MCF 10A (cell line): ENCODE measurements around the gene PPP1R15A. TPM values are rescaled to one million over a fixed set of nuclear protein-coding genes. Genes with fewer than 3 reads are reported as not detected.
A peak's percentile ranks its signal among the peaks of the same experiment; 100 is the strongest.
"Not testable (repeated sequence)": the region's sequence is repeated elsewhere in the genome, so short reads cannot be mapped to it uniquely, and the experiment has no call there.

Experiments
- BruUV-seq: library from RNA; stranded (reverse); fragments of 400-500 nt; replicated peaks from 2 replicates; lab custom pipeline; 2021; lab: Mats Ljungman, UMichigan
- CTCF ChIA-PET: fragments of 300-600 bp; sonication (Branson Sonifier 250); formaldehyde crosslinking; extraction: SDS; loops from one replicate; lab custom pipeline; 2021; ENCODE audit warnings: antibody characterized with exemption, inconsistent platforms; lab: Yijun Ruan, JAX
- POLR2A ChIA-PET: fragments of 300-600, 350-650 bp; sonication (Branson Sonifier 250); formaldehyde crosslinking; extraction: SDS; loops from one replicate; lab custom pipeline; 2020; ENCODE audit warnings: antibody characterized with exemption, inconsistent platforms; lab: Yijun Ruan, JAX
- DNase-seq: peaks from one replicate; pipeline ENCODE4 v3.0.0-alpha.2; 2018; ENCODE audit not compliant: unreplicated experiment
- H3K27ac Mint-ChIP-seq: one replicate; pipeline ENCODE4 v1.8.0; 2022; ENCODE audit warnings: mild to moderate bottlenecking, low read depth, mixed read lengths; ENCODE audit not compliant: unreplicated experiment
- H3K27me3 Mint-ChIP-seq: one replicate; pipeline ENCODE4 v1.8.0; 2022; ENCODE audit warnings: mixed read lengths; ENCODE audit not compliant: insufficient read depth, unreplicated experiment
- H3K36me3 Mint-ChIP-seq: one replicate; pipeline ENCODE4 v1.8.0; 2022; ENCODE audit warnings: mild to moderate bottlenecking, moderate library complexity, mixed read lengths; ENCODE audit not compliant: insufficient read depth, unreplicated experiment
- H3K4me1 Mint-ChIP-seq: one replicate; pipeline ENCODE4 v1.8.0; 2022; ENCODE audit warnings: mixed read lengths; ENCODE audit not compliant: insufficient read depth, unreplicated experiment
- H3K4me3 Mint-ChIP-seq: one replicate; pipeline ENCODE4 v1.8.0; 2022; ENCODE audit warnings: mild to moderate bottlenecking, moderate library complexity, mixed read lengths; ENCODE audit not compliant: unreplicated experiment
- H3K9me3 Mint-ChIP-seq: one replicate; pipeline ENCODE4 v1.8.0; 2022; ENCODE audit warnings: mixed read lengths; ENCODE audit not compliant: unreplicated experiment
- intact Hi-C: fragments of 100-400 bp; cut with micrococcal nuclease; formaldehyde crosslinking; loops from 2 replicates; pipeline ENCODE4 v1.14.1; 2022
- total RNA-seq: library from RNA; stranded (reverse); gene quantifications from 2 replicates; pipeline ENCODE4 v1.2.3, GENCODE V29; 2022
- TF ChIP-seq, protein P1 (sequence below): fragments of 200-600 bp; IDR thresholded peaks from one replicate; pipeline ENCODE4 v1.8.0; 2022; ENCODE audit warnings: antibody characterized with exemption, mild to moderate bottlenecking; ENCODE audit not compliant: unreplicated experiment

Gene PPP1R15A
- total RNA-seq, 1 experiment from 2014 or later = 207 TPM

DNA sequence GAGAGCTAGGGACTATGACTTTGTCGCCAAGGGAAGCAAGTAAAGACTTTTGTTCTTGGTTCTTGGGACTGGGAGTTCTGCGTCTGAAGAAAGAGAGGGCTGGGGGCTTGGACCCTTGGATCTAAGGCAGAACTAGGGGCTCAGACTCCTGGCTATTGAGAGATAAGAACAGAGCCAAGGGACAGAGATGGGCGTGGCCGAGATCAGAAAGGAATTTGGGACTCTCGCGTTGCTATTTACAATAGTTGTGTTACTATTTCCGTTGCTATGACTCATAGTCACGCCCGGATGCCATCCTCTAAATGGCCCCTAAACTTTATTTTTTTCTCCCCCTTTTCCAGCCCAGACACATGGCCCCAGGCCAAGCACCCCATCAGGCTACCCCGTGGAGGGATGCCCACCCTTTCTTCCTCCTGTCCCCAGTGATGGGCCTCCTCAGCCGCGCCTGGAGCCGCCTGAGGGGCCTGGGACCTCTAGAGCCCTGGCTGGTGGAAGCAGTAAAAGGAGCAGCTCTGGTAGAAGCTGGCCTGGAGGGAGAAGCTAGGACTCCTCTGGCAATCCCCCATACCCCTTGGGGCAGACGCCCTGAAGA, 759 bp downstream of the PPP1R15A start:
- POLR2A ChIA-PET = interaction anchor here (0.6 to 5.4 kb wide), 24 partner anchors 8 to 1742 kb away, joined by 3 to 54 read pairs (median 6); partner anchors contain the start of genes BAX, BCAT2, FTL and GYS1
- TF ChIP-seq, protein P1, sequence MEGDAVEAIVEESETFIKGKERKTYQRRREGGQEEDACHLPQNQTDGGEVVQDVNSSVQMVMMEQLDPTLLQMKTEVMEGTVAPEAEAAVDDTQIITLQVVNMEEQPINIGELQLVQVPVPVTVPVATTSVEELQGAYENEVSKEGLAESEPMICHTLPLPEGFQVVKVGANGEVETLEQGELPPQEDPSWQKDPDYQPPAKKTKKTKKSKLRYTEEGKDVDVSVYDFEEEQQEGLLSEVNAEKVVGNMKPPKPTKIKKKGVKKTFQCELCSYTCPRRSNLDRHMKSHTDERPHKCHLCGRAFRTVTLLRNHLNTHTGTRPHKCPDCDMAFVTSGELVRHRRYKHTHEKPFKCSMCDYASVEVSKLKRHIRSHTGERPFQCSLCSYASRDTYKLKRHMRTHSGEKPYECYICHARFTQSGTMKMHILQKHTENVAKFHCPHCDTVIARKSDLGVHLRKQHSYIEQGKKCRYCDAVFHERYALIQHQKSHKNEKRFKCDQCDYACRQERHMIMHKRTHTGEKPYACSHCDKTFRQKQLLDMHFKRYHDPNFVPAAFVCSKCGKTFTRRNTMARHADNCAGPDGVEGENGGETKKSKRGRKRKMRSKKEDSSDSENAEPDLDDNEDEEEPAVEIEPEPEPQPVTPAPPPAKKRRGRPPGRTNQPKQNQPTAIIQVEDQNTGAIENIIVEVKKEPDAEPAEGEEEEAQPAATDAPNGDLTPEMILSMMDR = no peak
- Mint-ChIP-seq H3K9me3 (no peaks in the 10 kb centered on the region), H3K27ac (peak overlapping the region; percentile 100), H3K27me3 (no peaks in the 10 kb centered on the region), H3K4me1 (peaks cover 36% of the 10 kb centered on the region), H3K36me3 (peaks cover 62% of the 10 kb centered on the region), H3K4me3 (peak overlapping the region; percentile 98)
- intact Hi-C loops = no loop called here
- CTCF ChIA-PET = interaction anchor here (0.6 to 1.2 kb wide), 3 partner anchors 28 to 241 kb away, joined by 3 to 4 read pairs (median 4); no protein-coding TSS in a partner anchor
- DNase-seq = peak; percentile 95
- BruUV-seq = TSS peak; percentile 66

DNA sequence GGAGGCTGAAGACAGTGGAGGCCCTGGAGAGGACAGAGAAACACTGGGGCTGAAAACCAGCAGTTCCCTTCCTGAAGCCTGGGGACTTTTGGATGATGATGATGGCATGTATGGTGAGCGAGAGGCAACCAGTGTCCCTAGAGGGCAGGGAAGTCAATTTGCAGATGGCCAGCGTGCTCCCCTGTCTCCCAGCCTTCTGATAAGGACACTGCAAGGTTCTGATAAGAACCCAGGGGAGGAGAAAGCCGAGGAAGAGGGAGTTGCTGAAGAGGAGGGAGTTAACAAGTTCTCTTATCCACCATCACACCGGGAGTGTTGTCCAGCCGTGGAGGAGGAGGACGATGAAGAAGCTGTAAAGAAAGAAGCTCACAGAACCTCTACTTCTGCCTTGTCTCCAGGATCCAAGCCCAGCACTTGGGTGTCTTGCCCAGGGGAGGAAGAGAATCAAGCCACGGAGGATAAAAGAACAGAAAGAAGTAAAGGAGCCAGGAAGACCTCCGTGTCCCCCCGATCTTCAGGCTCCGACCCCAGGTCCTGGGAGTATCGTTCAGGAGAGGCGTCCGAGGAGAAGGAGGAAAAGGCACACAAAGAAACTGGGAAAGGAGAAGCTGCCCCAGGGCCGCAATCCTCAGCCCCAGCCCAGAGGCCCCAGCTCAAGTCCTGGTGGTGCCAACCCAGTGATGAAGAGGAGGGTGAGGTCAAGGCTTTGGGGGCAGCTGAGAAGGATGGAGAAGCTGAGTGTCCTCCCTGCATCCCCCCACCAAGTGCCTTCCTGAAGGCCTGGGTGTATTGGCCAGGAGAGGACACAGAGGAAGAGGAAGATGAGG, 1.5 kb downstream of the PPP1R15A start:
- peaks cover 29% of the 10 kb centered on the region for H3K4me1 Mint-ChIP-seq
- H3K4me3 Mint-ChIP-seq = peak overlapping the region; percentile 98
- CTCF ChIA-PET = interaction anchor here (0.6 to 0.8 kb wide), 3 partner anchors 9 to 242 kb away, joined by 3 read pairs; no protein-coding TSS in a partner anchor
- peaks cover 69% of the 10 kb centered on the region for H3K36me3 Mint-ChIP-seq
- intact Hi-C loops = loop anchor here (2.0 kb wide), 1 partner anchor 91 kb away; the partner anchor contains the start of gene FTL
- DNase-seq = no peak
- H3K27ac Mint-ChIP-seq = peak overlapping the region; percentile 100
- TF ChIP-seq, protein P1 = no peak
- POLR2A ChIA-PET = interaction anchor here (0.6 to 5.4 kb wide), 11 partner anchors 15 to 330 kb away, joined by 3 to 54 read pairs (median 4); partner anchors contain the start of genes BAX, BCAT2, FTL and GYS1
- no peaks in the 10 kb centered on the region for H3K9me3 Mint-ChIP-seq
- BruUV-seq = no TSS peak
- H3K27me3 Mint-ChIP-seq = no peaks in the 10 kb centered on the region

DNA sequence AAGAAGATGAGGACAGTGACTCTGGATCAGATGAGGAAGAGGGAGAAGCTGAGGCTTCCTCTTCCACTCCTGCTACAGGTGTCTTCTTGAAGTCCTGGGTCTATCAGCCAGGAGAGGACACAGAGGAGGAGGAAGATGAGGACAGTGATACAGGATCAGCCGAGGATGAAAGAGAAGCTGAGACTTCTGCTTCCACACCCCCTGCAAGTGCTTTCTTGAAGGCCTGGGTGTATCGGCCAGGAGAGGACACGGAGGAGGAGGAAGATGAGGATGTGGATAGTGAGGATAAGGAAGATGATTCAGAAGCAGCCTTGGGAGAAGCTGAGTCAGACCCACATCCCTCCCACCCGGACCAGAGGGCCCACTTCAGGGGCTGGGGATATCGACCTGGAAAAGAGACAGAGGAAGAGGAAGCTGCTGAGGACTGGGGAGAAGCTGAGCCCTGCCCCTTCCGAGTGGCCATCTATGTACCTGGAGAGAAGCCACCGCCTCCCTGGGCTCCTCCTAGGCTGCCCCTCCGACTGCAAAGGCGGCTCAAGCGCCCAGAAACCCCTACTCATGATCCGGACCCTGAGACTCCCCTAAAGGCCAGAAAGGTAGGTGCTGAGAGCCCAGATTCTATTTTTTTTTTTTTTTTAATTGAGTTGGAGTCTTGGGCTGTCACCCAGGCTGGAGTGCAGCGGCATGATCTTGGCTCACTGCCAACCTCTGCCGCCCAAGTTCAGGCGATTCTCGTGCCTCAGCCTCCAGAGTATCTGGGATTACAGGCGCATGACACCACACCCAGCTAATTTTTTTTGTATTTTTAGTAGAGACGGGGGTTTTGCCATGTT, 2.3 kb downstream of the PPP1R15A start:
- intact Hi-C loops = loop anchor here (2.0 to 5.0 kb wide), 2 partner anchors 78 to 90 kb away; partner anchors contain the start of genes BAX and FTL
- ChIA-PET CTCF (interaction anchor here (0.6 to 0.8 kb wide), 2 partner anchors 10 to 217 kb away, joined by 3 read pairs; no protein-coding TSS in a partner anchor), POLR2A (interaction anchor here (0.6 to 5.4 kb wide), 11 partner anchors 19 to 255 kb away, joined by 3 to 54 read pairs (median 4); partner anchors contain the start of genes BAX, BCAT2, DHDH and FTL)
- H3K9me3 Mint-ChIP-seq = no peaks in the 10 kb centered on the region
- peak overlapping the region; percentile 98 for H3K4me3 Mint-ChIP-seq
- TSS peak; percentile 43 for BruUV-seq
- no peaks in the 10 kb centered on the region for H3K27me3 Mint-ChIP-seq
- DNase-seq = peak; percentile 46
- H3K36me3 Mint-ChIP-seq = peaks cover 77% of the 10 kb centered on the region
- H3K27ac Mint-ChIP-seq = peak overlapping the region; percentile 100
- H3K4me1 Mint-ChIP-seq = peaks cover 29% of the 10 kb centered on the region
- TF ChIP-seq, protein P1 = no peak

DNA sequence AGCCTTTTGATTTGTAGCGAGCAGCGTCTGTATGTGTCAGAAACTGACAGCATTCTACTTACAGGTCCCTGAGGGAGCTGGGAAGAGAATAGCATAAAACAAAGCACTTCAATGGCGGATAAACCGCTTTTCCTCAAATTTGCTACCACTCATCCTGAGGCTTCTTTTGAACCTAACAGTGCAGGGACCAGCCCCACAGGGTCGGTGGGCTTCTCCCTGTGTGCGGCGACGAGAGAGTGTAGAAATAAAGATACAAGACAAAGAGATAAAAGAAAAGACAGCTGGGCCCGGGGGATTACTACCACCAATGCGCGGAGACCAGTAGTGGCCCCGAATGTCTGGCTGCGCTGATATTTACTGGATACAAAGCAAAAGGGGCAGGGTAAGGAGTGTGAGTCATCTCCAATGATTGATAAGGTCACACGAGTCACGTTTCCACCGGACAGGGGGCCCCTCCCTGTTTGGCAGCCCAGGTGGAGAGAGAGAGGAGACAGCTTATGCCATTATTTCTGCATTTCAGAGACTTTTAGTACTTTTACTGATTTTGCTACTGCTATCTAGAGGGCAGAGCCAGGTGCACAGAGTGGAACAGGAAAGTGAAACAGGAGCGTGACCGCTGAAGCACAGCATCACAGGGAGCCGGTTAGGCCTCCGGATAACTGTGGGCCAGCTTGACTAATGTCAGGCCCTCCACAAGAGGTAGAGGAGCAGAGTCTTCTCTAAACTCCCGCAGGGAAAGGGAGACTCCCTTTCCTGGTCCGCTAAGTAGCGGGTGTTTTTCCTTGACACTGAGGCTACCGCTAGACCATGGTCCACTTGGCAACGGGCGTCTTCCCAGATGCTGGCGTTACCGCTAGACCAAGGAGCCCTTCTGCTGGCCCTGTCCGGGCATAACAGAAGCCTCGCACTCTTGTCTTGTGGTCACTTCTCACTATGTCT, 4.1 kb downstream of the PPP1R15A start:
- not testable (repeated sequence) for H3K27me3 Mint-ChIP-seq, H3K9me3 Mint-ChIP-seq
- Mint-ChIP-seq H3K27ac (peak overlapping the region; percentile 100), H3K4me3 (peak overlapping the region; percentile 98), H3K4me1 (peaks cover 29% of the 10 kb centered on the region), H3K36me3 (peaks cover 91% of the 10 kb centered on the region)
- DNase-seq = peak; percentile 30
- ChIA-PET CTCF (interaction anchor here (0.6 to 0.7 kb wide), 2 partner anchors 48 to 615 kb away, joined by 3 to 4 read pairs; no protein-coding TSS in a partner anchor), POLR2A (interaction anchor here (0.6 to 5.4 kb wide), 7 partner anchors 17 to 613 kb away, joined by 3 to 54 read pairs (median 32); partner anchors contain the start of genes BAX, FTL, GYS1 and NUCB1)
- intact Hi-C loops = loop anchor here (5.0 kb wide), 1 partner anchor 76 kb away; the partner anchor contains the start of gene BAX
- TSS peak; percentile 59 for BruUV-seq
